Measurements from ENCODE around the gene CMSS1. TPM values are rescaled to one million over a fixed set of nuclear protein-coding genes. Genes with fewer than 3 reads are reported as not detected.

CMSS1 gene
- total RNA-seq, 1 experiment from 2014 or later: 41.6 TPM

DNA sequence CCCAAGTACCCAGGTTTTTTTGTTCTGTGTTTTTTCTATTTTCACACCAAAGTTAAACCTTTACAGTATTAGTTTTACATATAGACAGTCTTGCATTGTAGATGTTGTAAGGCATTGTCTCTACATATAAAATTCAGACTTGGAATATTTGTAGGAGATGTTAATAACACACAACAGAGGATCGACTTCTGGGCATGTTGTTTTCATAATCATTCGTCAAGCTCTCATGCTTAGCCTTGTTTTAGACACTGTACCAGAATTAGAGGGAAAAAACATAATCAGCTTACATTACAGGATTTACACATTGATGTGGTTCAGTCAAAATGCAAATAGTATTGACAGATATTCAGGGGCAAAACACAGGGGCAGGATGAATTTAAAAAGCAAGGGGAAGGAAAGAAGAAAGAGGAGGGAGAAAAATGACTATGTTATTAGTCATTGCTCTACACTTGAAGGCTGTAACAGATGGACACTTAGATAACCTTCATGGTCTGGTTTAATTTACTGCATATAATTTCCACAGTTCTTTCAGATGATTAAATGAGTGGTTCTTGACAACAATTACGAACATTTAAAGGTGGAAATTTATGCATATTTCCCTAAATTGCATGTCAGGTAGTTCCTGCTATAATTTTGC is 7.5 kb downstream of the CMSS1 start:
- no peak overlapping the region for H3K4me3 ChIP-seq (ENCODE audit: low read length)
- H3K9ac ChIP-seq (ENCODE audit: low read length): no peak overlapping the region
- no peaks in the 10 kb centered on the region for H3K9me3 ChIP-seq (ENCODE audit: low read length)
- H2AFZ ChIP-seq (ENCODE audit: low read length): no peak overlapping the region
- no peak overlapping the region for H3K4me2 ChIP-seq (ENCODE audit: low read depth, low read length, poor library complexity, severe bottlenecking)
- no peaks in the 10 kb centered on the region for H3K36me3 ChIP-seq (ENCODE audit: insufficient read depth, low read length)
- peaks cover 31% of the 10 kb centered on the region for H4K20me1 ChIP-seq (ENCODE audit: insufficient read depth, low read depth, low read length)
- H3K9me2 ChIP-seq (replicated peaks; ENCODE audit: insufficient read depth, low read length): no peaks in the 10 kb centered on the region
- peaks cover 63% of the 10 kb centered on the region for H3K79me2 ChIP-seq (ENCODE audit: low read length)
- DNase-seq: no peak
- 0 out of 2 replicates have a peak, but pooled peaks cover 2% of the 10 kb centered on the region for H3K4me1 ChIP-seq (ENCODE audit: low read length)
- no peaks in the 10 kb centered on the region for H3K27me3 ChIP-seq (ENCODE audit: low read length)
- no peak overlapping the region for H3K27ac ChIP-seq (ENCODE audit: low read length)

DNA sequence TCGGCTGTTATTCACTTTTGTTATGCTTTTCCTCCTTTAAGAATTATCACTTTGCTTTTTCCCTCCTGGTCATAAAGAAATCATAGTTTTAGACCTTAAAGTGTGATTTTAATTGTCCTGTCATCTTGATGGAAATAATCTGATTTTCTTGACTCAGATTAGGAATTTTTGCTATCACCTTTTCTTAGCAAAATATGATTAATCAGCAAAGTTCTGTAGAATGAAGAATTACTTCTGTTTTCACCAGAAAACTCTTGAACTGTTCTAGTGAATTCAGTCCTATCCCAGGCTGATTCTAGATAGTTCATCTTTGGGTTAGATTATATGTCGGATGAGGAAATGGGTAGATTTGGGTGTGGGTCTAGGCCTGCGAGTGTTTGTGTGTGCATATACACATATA is 12.2 kb downstream of the CMSS1 start:
- Histone ChIP-seq H3K9me2 (replicated peaks; ENCODE audit: insufficient read depth, low read length) (no peaks in the 10 kb centered on the region), H3K9me3 (ENCODE audit: low read length) (no peaks in the 10 kb centered on the region), H3K27ac (ENCODE audit: low read length) (no peak overlapping the region), H2AFZ (ENCODE audit: low read length) (no peak overlapping the region), H3K36me3 (ENCODE audit: insufficient read depth, low read length) (no peaks in the 10 kb centered on the region), H3K4me1 (ENCODE audit: low read length) (0 out of 2 replicates have a peak, but pooled peaks cover 2% of the 10 kb centered on the region), H3K4me2 (ENCODE audit: low read depth, low read length, poor library complexity, severe bottlenecking) (no peak overlapping the region), H4K20me1 (ENCODE audit: insufficient read depth, low read depth, low read length) (peaks cover 65% of the 10 kb centered on the region), H3K79me2 (ENCODE audit: low read length) (peaks cover 47% of the 10 kb centered on the region), H3K4me3 (ENCODE audit: low read length) (no peak overlapping the region), H3K27me3 (ENCODE audit: low read length) (no peaks in the 10 kb centered on the region), H3K9ac (ENCODE audit: low read length) (no peak overlapping the region)
- no peak for DNase-seq

DNA sequence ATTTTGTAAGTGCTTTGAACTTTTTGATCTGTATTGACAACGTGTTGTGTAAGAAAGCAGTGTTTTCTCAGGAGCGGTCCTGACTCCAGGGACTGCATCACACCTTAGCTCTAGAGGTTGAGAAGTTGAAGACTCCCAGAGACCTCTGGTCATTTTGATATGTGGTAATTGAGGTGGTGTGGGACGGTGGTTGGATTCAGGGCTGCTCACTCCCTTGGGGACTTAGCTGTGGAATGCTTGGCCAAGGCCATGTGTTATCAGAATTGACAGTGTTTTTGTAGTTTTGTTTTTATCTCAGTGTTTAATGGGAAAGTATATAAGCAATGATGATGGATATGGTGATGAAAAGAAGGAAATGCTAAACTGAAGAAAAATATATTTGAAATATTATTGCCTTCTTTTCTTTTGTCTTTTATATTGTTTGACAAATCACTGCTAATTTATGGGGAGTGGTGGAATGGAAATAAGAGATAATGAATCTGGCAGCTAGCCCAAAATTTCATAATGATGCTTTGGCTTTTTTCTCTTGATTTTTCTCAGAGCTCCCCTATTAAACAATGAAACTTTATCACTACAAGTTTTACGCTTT is 16.0 kb downstream of the CMSS1 start:
- Histone ChIP-seq H3K27ac (ENCODE audit: low read length) (no peak overlapping the region), H3K4me2 (ENCODE audit: low read depth, low read length, poor library complexity, severe bottlenecking) (no peak overlapping the region), H3K9ac (ENCODE audit: low read length) (no peak overlapping the region), H3K4me1 (ENCODE audit: low read length) (0 out of 2 replicates have a peak, but pooled peaks cover 2% of the 10 kb centered on the region), H3K4me3 (ENCODE audit: low read length) (no peak overlapping the region), H2AFZ (ENCODE audit: low read length) (no peak overlapping the region), H3K27me3 (ENCODE audit: low read length) (no peaks in the 10 kb centered on the region), H3K79me2 (ENCODE audit: low read length) (peaks cover 38% of the 10 kb centered on the region), H3K9me2 (replicated peaks; ENCODE audit: insufficient read depth, low read length) (no peaks in the 10 kb centered on the region), H3K36me3 (ENCODE audit: insufficient read depth, low read length) (no peaks in the 10 kb centered on the region), H3K9me3 (ENCODE audit: low read length) (no peaks in the 10 kb centered on the region), H4K20me1 (ENCODE audit: insufficient read depth, low read depth, low read length) (peaks cover 92% of the 10 kb centered on the region)
- no peak for DNase-seq

DNA sequence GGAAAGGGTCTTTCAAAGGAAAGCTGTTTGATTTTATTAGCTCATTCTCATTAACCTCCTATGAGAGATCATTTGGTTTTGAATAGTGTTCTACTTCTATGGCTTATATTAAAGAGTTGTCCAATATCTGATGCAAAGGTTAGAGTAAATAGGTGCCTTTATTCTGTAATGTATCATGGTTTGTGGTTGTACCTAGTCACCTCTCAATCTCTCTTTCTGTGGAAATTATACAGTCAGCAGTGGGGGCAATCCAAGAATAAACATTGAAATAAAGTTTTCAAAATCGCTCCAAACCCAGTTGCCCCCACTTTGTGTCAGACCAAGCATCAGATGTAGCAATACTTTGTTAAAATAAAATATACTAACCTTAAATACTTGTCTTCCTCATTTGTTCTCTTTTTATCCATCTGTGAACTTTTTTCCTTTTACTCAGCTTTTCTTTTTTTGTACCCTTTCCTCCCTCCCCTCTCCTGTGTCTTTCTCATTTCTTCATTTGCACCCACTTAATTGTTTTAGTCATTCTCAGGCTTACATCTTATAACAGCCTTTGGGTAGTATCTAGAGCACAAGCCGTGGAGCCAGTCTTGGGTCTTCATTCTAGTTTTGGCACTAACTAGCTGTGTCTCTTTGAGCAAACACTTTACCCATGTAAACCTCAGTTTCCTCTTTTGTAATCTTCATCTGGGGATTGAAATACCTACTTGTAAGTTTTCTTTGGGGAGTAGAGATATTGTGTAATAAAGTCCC is 16.7 kb downstream of the CMSS1 start:
- Histone ChIP-seq H3K9me3 (ENCODE audit: low read length) (no peaks in the 10 kb centered on the region), H4K20me1 (ENCODE audit: insufficient read depth, low read depth, low read length) (peaks cover 92% of the 10 kb centered on the region), H3K27ac (ENCODE audit: low read length) (no peak overlapping the region), H3K4me2 (ENCODE audit: low read depth, low read length, poor library complexity, severe bottlenecking) (no peak overlapping the region), H3K9me2 (replicated peaks; ENCODE audit: insufficient read depth, low read length) (no peaks in the 10 kb centered on the region), H3K79me2 (ENCODE audit: low read length) (peaks cover 36% of the 10 kb centered on the region), H3K4me1 (ENCODE audit: low read length) (0 out of 2 replicates have a peak, but pooled peaks cover 2% of the 10 kb centered on the region), H3K36me3 (ENCODE audit: insufficient read depth, low read length) (no peaks in the 10 kb centered on the region), H2AFZ (ENCODE audit: low read length) (no peak overlapping the region), H3K4me3 (ENCODE audit: low read length) (no peak overlapping the region), H3K27me3 (ENCODE audit: low read length) (no peaks in the 10 kb centered on the region), H3K9ac (ENCODE audit: low read length) (no peak overlapping the region)
- no peak for DNase-seq

DNA sequence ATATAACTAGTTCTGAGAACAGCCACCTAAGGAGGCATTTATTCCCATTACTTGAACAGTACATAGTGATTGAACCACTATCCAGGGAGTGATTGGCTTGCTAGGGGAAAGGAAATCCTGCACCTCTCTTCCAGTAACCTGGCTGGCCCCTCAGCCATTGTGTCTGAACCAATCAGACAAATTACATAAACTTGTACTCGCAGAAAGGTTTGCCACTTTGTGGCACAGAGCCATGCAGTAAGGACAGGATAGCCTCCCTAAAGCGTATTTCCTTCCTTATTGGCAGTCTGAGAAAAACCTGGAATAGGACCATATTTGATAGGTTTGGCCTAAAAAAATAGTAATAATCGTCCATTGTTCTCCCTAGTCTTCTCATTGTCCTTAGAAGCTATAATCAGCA is 19.0 kb downstream of the CMSS1 start:
- Histone ChIP-seq H3K36me3 (ENCODE audit: insufficient read depth, low read length) (no peaks in the 10 kb centered on the region), H3K4me2 (ENCODE audit: low read depth, low read length, poor library complexity, severe bottlenecking) (no peak overlapping the region), H3K9me3 (ENCODE audit: low read length) (no peaks in the 10 kb centered on the region), H3K27ac (ENCODE audit: low read length) (no peak overlapping the region), H3K9me2 (replicated peaks; ENCODE audit: insufficient read depth, low read length) (no peaks in the 10 kb centered on the region), H3K4me3 (ENCODE audit: low read length) (no peak overlapping the region), H2AFZ (ENCODE audit: low read length) (no peak overlapping the region), H3K79me2 (ENCODE audit: low read length) (peaks cover 23% of the 10 kb centered on the region), H3K9ac (ENCODE audit: low read length) (no peak overlapping the region), H3K27me3 (ENCODE audit: low read length) (no peaks in the 10 kb centered on the region), H4K20me1 (ENCODE audit: insufficient read depth, low read depth, low read length) (peaks cover 78% of the 10 kb centered on the region), H3K4me1 (ENCODE audit: low read length) (0 out of 2 replicates have a peak, but pooled peaks cover 2% of the 10 kb centered on the region)
- DNase-seq: no peak

DNA sequence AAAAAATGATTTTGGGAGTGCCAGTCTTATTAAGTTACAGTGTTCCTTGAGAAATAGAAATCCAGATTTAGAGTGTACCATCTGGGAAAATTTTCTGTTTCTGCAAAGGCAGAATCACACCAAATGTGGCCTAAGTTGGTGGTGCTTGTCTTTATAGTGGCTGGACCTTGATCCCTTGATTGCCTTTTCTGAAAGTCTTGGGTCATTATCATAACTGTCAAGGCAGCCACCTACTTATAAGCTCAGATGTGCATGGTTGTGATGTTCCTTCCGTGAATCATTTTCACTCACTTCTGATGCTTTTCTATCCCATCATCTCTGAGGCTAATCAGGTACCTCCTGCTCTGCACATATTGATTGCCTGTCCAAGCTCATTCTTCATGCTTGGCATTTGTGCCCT is 20.1 kb downstream of the CMSS1 start:
- Histone ChIP-seq H3K9ac (ENCODE audit: low read length) (no peak overlapping the region), H3K9me2 (replicated peaks; ENCODE audit: insufficient read depth, low read length) (no peaks in the 10 kb centered on the region), H3K79me2 (ENCODE audit: low read length) (peaks cover 23% of the 10 kb centered on the region), H2AFZ (ENCODE audit: low read length) (no peak overlapping the region), H3K27me3 (ENCODE audit: low read length) (no peaks in the 10 kb centered on the region), H4K20me1 (ENCODE audit: insufficient read depth, low read depth, low read length) (peaks cover 77% of the 10 kb centered on the region), H3K4me3 (ENCODE audit: low read length) (no peak overlapping the region), H3K27ac (ENCODE audit: low read length) (no peak overlapping the region), H3K36me3 (ENCODE audit: insufficient read depth, low read length) (no peaks in the 10 kb centered on the region), H3K4me2 (ENCODE audit: low read depth, low read length, poor library complexity, severe bottlenecking) (no peak overlapping the region), H3K9me3 (ENCODE audit: low read length) (no peaks in the 10 kb centered on the region), H3K4me1 (ENCODE audit: low read length) (no peaks in the 10 kb centered on the region)
- no peak for DNase-seq

DNA sequence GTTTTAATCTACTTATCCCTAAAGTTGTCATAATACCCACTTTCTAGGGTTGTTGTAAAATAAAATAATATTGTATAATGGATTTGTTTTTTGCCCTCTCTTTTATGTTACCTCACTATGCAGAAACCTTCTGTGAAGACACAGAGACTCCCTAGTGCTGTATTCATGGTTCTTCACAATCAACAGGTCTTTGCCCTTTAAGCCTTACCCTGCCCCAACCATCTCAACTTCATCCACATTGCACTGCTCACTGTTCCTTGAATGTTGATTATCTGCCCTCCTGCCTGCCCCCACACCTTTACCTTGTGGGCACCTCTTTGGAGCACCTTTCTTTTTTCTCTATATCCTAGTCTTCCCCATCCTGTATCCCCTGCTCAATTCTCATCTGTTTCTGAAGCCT is 21.1 kb downstream of the CMSS1 start:
- peaks cover under 1% of the 10 kb centered on the region; the same call in 1 of the 2 replicates for H3K4me1 ChIP-seq (ENCODE audit: low read length)
- H3K9me2 ChIP-seq (replicated peaks; ENCODE audit: insufficient read depth, low read length): no peaks in the 10 kb centered on the region
- no peaks in the 10 kb centered on the region for H3K9me3 ChIP-seq (ENCODE audit: low read length)
- H3K9ac ChIP-seq (ENCODE audit: low read length): no peak overlapping the region
- H3K27me3 ChIP-seq (ENCODE audit: low read length): no peaks in the 10 kb centered on the region
- no peak overlapping the region for H2AFZ ChIP-seq (ENCODE audit: low read length)
- H4K20me1 ChIP-seq (ENCODE audit: insufficient read depth, low read depth, low read length): peaks cover 77% of the 10 kb centered on the region
- H3K27ac ChIP-seq (ENCODE audit: low read length): no peak overlapping the region
- no peaks in the 10 kb centered on the region for H3K36me3 ChIP-seq (ENCODE audit: insufficient read depth, low read length)
- no peak overlapping the region for H3K4me2 ChIP-seq (ENCODE audit: low read depth, low read length, poor library complexity, severe bottlenecking)
- no peak for DNase-seq
- peaks cover 14% of the 10 kb centered on the region; the same call in 1 of the 2 replicates for H3K79me2 ChIP-seq (ENCODE audit: low read length)
- H3K4me3 ChIP-seq (ENCODE audit: low read length): no peak overlapping the region

DNA sequence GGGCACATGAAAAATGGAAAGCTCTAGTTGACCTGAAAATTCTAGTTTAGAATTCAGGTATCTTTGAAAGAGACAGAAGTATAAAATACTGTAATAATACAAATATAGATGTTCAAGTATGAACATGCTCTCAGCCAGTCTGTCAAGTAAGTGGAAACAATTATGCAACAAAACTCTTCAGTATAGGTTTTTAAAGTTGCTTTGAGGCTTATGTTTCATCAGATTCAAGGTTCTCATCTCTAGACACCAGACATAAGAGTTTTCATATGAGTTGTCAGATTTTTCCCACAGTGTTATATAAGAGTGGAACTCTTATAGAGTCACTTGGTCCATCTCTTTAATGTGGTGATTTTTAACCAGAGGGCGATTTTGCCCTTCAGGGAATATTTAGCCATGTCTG is 22.0 kb downstream of the CMSS1 start:
- H2AFZ ChIP-seq (ENCODE audit: low read length): no peak overlapping the region
- no peak overlapping the region for H3K4me2 ChIP-seq (ENCODE audit: low read depth, low read length, poor library complexity, severe bottlenecking)
- no peak overlapping the region for H3K4me3 ChIP-seq (ENCODE audit: low read length)
- H3K4me1 ChIP-seq (ENCODE audit: low read length): peaks cover 9% of the 10 kb centered on the region
- no peak overlapping the region for H3K27ac ChIP-seq (ENCODE audit: low read length)
- H3K79me2 ChIP-seq (ENCODE audit: low read length): peaks cover 8% of the 10 kb centered on the region; the same call in 1 of the 2 replicates
- no peaks in the 10 kb centered on the region for H3K9me3 ChIP-seq (ENCODE audit: low read length)
- H4K20me1 ChIP-seq (ENCODE audit: insufficient read depth, low read depth, low read length): peaks cover 77% of the 10 kb centered on the region
- H3K9ac ChIP-seq (ENCODE audit: low read length): no peak overlapping the region
- no peak for DNase-seq
- no peaks in the 10 kb centered on the region for H3K36me3 ChIP-seq (ENCODE audit: insufficient read depth, low read length)
- H3K27me3 ChIP-seq (ENCODE audit: low read length): no peaks in the 10 kb centered on the region
- no peaks in the 10 kb centered on the region for H3K9me2 ChIP-seq (replicated peaks; ENCODE audit: insufficient read depth, low read length)

Measured in Karpas-422 (cell line).